Measurements from ENCODE around the gene SAMM50.

GRCh38 chr22:44033287-44033686 is 78.0 kb downstream of the SAMM50 start:
- TF ChIP-seq ZNF384 (IDR thresholded peaks at IDR 0.05), result no peak
- no peak for TF ChIP-seq BHLHE40 (IDR thresholded peaks at IDR 0.05; ENCODE audit: borderline replicate concordance)
- no peak for TF ChIP-seq NFRKB (IDR thresholded peaks at IDR 0.05)
- no peak for TF ChIP-seq FOXM1 (IDR thresholded peaks at IDR 0.05; ENCODE audit: borderline replicate concordance)
- TF ChIP-seq SUZ12 (IDR thresholded peaks at IDR 0.05), result no peak
- no peak for TF ChIP-seq FOXK2 (IDR thresholded peaks at IDR 0.05)
- TF ChIP-seq, protein P1, sequence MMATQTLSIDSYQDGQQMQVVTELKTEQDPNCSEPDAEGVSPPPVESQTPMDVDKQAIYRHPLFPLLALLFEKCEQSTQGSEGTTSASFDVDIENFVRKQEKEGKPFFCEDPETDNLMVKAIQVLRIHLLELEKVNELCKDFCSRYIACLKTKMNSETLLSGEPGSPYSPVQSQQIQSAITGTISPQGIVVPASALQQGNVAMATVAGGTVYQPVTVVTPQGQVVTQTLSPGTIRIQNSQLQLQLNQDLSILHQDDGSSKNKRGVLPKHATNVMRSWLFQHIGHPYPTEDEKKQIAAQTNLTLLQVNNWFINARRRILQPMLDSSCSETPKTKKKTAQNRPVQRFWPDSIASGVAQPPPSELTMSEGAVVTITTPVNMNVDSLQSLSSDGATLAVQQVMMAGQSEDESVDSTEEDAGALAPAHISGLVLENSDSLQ (IDR thresholded peaks at IDR 0.05), result no peak
- TF ChIP-seq CTBP1 (IDR thresholded peaks at IDR 0.05; ENCODE audit: borderline replicate concordance), result no peak
- no peak for TF ChIP-seq SP1 (IDR thresholded peaks at IDR 0.05)
- TF ChIP-seq TARDBP (IDR thresholded peaks at IDR 0.05), result no peak
- TF ChIP-seq ARNT (IDR thresholded peaks at IDR 0.05), result no peak
